Measurements from ENCODE around the gene SCTR. TPM values are rescaled to one million over a fixed set of nuclear protein-coding genes. Genes with fewer than 3 reads are reported as not detected.
A peak's percentile ranks its signal among the peaks of the same experiment; 100 is the strongest.

Gene SCTR
- total and polyA plus RNA-seq, 2 of the 13 experiments (the other 11 are each of a cell fraction or from before 2014, with no cell fraction given) = not detected

DNA sequence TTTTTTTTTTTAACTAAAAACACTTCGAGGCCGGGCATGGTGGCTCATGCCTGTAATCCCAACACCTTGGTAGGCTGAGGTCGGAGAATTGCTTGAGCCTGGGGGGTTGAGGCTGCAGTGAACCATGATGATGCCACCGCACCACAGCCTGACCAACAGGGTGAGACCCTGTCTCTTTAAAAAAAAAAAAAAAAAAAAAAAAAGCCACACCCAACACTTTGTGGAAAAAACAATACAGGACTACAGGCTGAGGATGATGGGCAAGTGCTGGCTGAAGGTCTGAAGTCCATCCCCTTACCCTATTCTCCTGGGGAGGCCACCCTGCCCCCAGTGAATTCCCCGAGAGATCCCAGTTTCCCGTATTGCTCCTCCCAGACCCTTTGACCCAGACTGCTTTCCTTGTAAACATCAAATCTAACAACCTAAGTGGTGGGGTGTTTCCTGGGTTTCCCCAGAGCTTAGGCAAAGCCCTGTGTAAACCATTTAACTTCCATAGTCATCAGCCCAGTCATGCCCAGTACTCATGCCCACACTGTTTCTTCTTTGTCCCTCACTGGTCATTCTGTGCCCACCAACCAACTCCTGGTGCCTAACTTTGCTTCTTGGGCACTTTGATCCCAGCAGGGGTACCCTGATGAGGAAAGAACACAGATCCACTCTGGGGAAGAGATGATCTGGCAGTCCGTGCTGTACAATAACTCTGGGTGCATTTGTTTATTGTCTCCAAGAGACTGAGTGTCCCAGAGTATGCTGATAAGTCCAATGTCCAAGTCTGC is 98.5 kb downstream of the SCTR start (continued):
- TF ChIP-seq ZBTB20 (CRISPR knock-in tag; IDR thresholded peaks at IDR 0.05; ENCODE audit: borderline replicate concordance, low read depth) = peak; percentile 88; the same call in 1 of the 2 replicates
- TF ChIP-seq SP4 (CRISPR knock-in tag; IDR thresholded peaks at IDR 0.05) = peak; percentile 64
- no peak for TF ChIP-seq LCORL (IDR thresholded peaks at IDR 0.05)
- peak; percentile 88; the same call in 1 of the 2 replicates for TF ChIP-seq LCORL (CRISPR knock-in tag; IDR thresholded peaks at IDR 0.05)
- peak; percentile 93 for TF ChIP-seq CREM (IDR thresholded peaks at IDR 0.05)
- TF ChIP-seq CREM (CRISPR knock-in tag; IDR thresholded peaks at IDR 0.05) = no peak
- TF ChIP-seq ZNF432 (CRISPR knock-in tag; IDR thresholded peaks at IDR 0.05; ENCODE audit: borderline replicate concordance) = no peak
- TF ChIP-seq ZNF331 (CRISPR knock-in tag; IDR thresholded peaks at IDR 0.05) = peak; percentile 54; the same call in 1 of the 2 replicates
- TF ChIP-seq TARDBP (CRISPR knock-in tag; IDR thresholded peaks at IDR 0.05) = peak; percentile 60; the same call in 1 of the 2 replicates
- TF ChIP-seq YEATS2 (CRISPR knock-in tag; IDR thresholded peaks at IDR 0.05; ENCODE audit: borderline replicate concordance) = peak; percentile 33; the same call in 1 of the 2 replicates
- peak; percentile 99 for TF ChIP-seq PITX1 (CRISPR knock-in tag; IDR thresholded peaks at IDR 0.05)
- TF ChIP-seq, protein P1, sequence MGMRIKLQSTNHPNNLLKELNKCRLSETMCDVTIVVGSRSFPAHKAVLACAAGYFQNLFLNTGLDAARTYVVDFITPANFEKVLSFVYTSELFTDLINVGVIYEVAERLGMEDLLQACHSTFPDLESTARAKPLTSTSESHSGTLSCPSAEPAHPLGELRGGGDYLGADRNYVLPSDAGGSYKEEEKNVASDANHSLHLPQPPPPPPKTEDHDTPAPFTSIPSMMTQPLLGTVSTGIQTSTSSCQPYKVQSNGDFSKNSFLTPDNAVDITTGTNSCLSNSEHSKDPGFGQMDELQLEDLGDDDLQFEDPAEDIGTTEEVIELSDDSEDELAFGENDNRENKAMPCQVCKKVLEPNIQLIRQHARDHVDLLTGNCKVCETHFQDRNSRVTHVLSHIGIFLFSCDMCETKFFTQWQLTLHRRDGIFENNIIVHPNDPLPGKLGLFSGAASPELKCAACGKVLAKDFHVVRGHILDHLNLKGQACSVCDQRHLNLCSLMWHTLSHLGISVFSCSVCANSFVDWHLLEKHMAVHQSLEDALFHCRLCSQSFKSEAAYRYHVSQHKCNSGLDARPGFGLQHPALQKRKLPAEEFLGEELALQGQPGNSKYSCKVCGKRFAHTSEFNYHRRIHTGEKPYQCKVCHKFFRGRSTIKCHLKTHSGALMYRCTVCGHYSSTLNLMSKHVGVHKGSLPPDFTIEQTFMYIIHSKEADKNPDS (CRISPR knock-in tag; IDR thresholded peaks at IDR 0.05) = no peak
- no peak for TF ChIP-seq ZNF20 (CRISPR knock-in tag; IDR thresholded peaks at IDR 0.05)
- TF ChIP-seq SUZ12 (IDR thresholded peaks at IDR 0.05; ENCODE audit: low read depth, low read length) = no peak
- no peak for TF ChIP-seq THAP7 (CRISPR knock-in tag; IDR thresholded peaks at IDR 0.05)
- TF ChIP-seq CSRNP1 (CRISPR knock-in tag; IDR thresholded peaks at IDR 0.05) = peak; percentile 66; the same call in 1 of the 2 replicates
